Trophoblast cell (in vitro differentiated cells and primary cell): Measurements from ENCODE around the gene GALNS.

ENCODE experiments used
- DNase-seq, 2 donors: peaks; one replicate each; pipeline ENCODE4 v3.0.0-alpha.2; 2016
- H2AFZ ChIP-seq: 2 replicates; pipeline ENCODE4 v1.6.1; 2013; ENCODE audit warnings: low read length, moderate library complexity, mild to moderate bottlenecking; ENCODE audit not compliant: insufficient read depth, poor library complexity
- H2AK5ac ChIP-seq: 2 replicates; pipeline ENCODE4 v1.6.1; 2013; ENCODE audit warnings: mild to moderate bottlenecking, low read length
- H2BK120ac ChIP-seq: 2 replicates; pipeline ENCODE4 v1.6.1; 2013; ENCODE audit warnings: low read length, mild to moderate bottlenecking, moderate library complexity; ENCODE audit not compliant: insufficient read depth, poor library complexity
- H2BK12ac ChIP-seq: 2 replicates; pipeline ENCODE4 v1.6.1; 2013; ENCODE audit warnings: mild to moderate bottlenecking, low read length, moderate library complexity
- H2BK5ac ChIP-seq: 2 replicates; pipeline ENCODE4 v1.6.1; 2013; ENCODE audit warnings: low read length, low read depth, moderate library complexity, mild to moderate bottlenecking; ENCODE audit not compliant: poor library complexity
- H3K14ac ChIP-seq: 2 replicates; pipeline ENCODE4 v1.6.1; 2013; ENCODE audit warnings: mild to moderate bottlenecking, low read length
- H3K18ac ChIP-seq: 2 replicates; pipeline ENCODE4 v1.6.1; 2013; ENCODE audit warnings: mild to moderate bottlenecking, low read length
- H3K23ac ChIP-seq: 2 replicates; pipeline ENCODE4 v1.6.1; 2013; ENCODE audit warnings: low read length
- H3K27ac ChIP-seq: 2 replicates; pipeline ENCODE4 v1.5.1; 2013; ENCODE audit warnings: low read depth, mild to moderate bottlenecking, inconsistent platforms, low read length, moderate library complexity
- H3K27me3 ChIP-seq: 2 replicates; pipeline ENCODE4 v1.6.1; 2013; ENCODE audit warnings: inconsistent platforms, mild to moderate bottlenecking, low read length, moderate library complexity; ENCODE audit not compliant: insufficient read depth
- H3K36me3 ChIP-seq, 2 experiments: 1 replicate in 1 of 2; 2 replicates in 1 of 2; pipeline ENCODE4 v1.6.1; 2013; ENCODE audit warnings: low read length in 2 of 2, mild to moderate bottlenecking in 2 of 2, moderate library complexity in 1 of 2; ENCODE audit not compliant: insufficient read depth in 2 of 2, control insufficient read depth in 1 of 2
- H3K4ac ChIP-seq: 2 replicates; pipeline ENCODE4 v1.6.1; 2013; ENCODE audit warnings: low read depth, mild to moderate bottlenecking, low read length, moderate library complexity
- H3K4me1 ChIP-seq, 2 experiments: 1 replicate in 1 of 2; 2 replicates in 1 of 2; pipeline ENCODE4 v1.6.1; 2013; ENCODE audit warnings: low read length in 2 of 2, mild to moderate bottlenecking in 2 of 2, moderate library complexity in 1 of 2; ENCODE audit not compliant: insufficient read depth in 2 of 2, control insufficient read depth in 1 of 2
- H3K4me2 ChIP-seq: 2 replicates; pipeline ENCODE4 v1.6.1; 2013; ENCODE audit warnings: inconsistent platforms, mild to moderate bottlenecking, low read length, moderate library complexity
- H3K4me3 ChIP-seq: 2 replicates; pipeline ENCODE4 v1.5.1; 2013; ENCODE audit warnings: mild to moderate bottlenecking, low read depth, low read length, inconsistent platforms
- H3K79me1 ChIP-seq: one replicate; pipeline ENCODE4 v1.6.1; 2013; ENCODE audit warnings: low read length
- H3K79me2 ChIP-seq: 2 replicates; pipeline ENCODE4 v1.6.1; 2013; ENCODE audit warnings: low read length, mild to moderate bottlenecking; ENCODE audit not compliant: control insufficient read depth, insufficient read depth, poor library complexity
- H3K9ac ChIP-seq: 2 replicates; pipeline ENCODE4 v1.6.1; 2013; ENCODE audit warnings: mild to moderate bottlenecking, low read length
- H3K9me3 ChIP-seq: 2 replicates; pipeline ENCODE4 v1.6.1; 2013; ENCODE audit warnings: low read depth, mild to moderate bottlenecking, control low read depth, inconsistent platforms, low read length; ENCODE audit not compliant: insufficient read depth
- H4K12ac ChIP-seq: 2 replicates; pipeline ENCODE4 v1.6.1; 2013; ENCODE audit warnings: low read depth, mild to moderate bottlenecking, low read length, moderate library complexity
- H4K8ac ChIP-seq: 2 replicates; pipeline ENCODE4 v1.6.1; 2013; ENCODE audit warnings: low read depth, mild to moderate bottlenecking, low read length, moderate library complexity
- H4K91ac ChIP-seq: one replicate; pipeline ENCODE4 v1.6.1; 2013; ENCODE audit warnings: low read depth, mild to moderate bottlenecking, low read length, moderate library complexity
- WGBS: extraction: QIAGEN DNeasy Blood & Tissue Kit; methylation state at CpG from one replicate; pipeline ENCODE4 v1.1.7; 2013; ENCODE audit warnings: missing lambda C conversion rate; ENCODE audit not compliant: insufficient read length, insufficient coverage; ENCODE audit errors: extremely low coverage; 5-methylcytosine and 5-hydroxymethylcytosine counted together

The GALNS gene

DNA sequence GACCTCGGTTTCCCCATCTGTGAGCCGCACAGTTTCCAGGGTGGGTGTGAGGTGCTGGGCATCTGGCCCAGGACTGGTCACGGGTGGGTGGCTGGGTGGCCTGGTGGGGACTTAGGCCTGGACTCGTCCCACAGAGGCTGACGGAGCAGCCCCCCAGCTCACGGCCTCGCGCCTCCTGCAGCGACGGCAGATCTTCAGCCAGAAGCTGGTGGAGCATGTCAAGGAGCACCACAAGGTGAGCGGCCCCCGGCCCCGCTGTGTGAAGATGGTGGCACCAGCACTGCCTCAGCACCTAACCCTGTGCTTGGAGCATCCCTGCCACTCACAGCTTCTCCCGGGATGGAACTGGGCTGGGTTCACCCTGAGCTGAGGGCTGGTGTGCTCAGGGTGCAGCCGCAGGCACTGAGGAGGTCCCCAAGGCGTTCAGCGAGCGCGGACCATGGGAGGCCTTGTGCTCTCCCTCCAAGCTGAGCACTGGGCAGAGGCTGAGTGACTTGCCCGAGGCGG, 50.8 kb downstream of the GALNS start:
- H2BK5ac ChIP-seq: no peak overlapping the region
- H3K79me1 ChIP-seq: peaks cover 9% of the 10 kb centered on the region
- no peaks in the 10 kb centered on the region for H3K9me3 ChIP-seq
- DNase-seq: no peak
- H2AFZ ChIP-seq: no peak overlapping the region
- WGBS: no CpG with 5 or more reads among the region's 21 CpGs
- H3K4me3 ChIP-seq: peak overlapping the region; percentile 43
- no peak overlapping the region for H3K4me2 ChIP-seq
- no peak overlapping the region for H4K12ac ChIP-seq
- no peak overlapping the region for H3K14ac ChIP-seq
- no peak overlapping the region for H4K8ac ChIP-seq
- H3K9ac ChIP-seq: peak overlapping the region; percentile 17
- H4K91ac ChIP-seq: no peak overlapping the region
- no peak overlapping the region for H3K23ac ChIP-seq
- H2BK12ac ChIP-seq: no peak overlapping the region
- no peak overlapping the region for H3K4ac ChIP-seq
- no peak overlapping the region for H2AK5ac ChIP-seq
- peaks cover 15 to 25% of the 10 kb centered on the region in 2 experiments for H3K4me1 ChIP-seq
- no peak overlapping the region for H3K18ac ChIP-seq
- H2BK120ac ChIP-seq: no peak overlapping the region
- peaks cover 51% of the 10 kb centered on the region in 2 experiments for H3K36me3 ChIP-seq
- H3K27me3 ChIP-seq: no peaks in the 10 kb centered on the region
- no peak overlapping the region for H3K27ac ChIP-seq
- H3K79me2 ChIP-seq: peaks cover 9% of the 10 kb centered on the region

GRCh38 chr16:88805340-88805715, 51.4 kb downstream of the GALNS start:
- Histone ChIP-seq H2BK12ac (no peak overlapping the region), H2AFZ (no peak overlapping the region), H3K9ac (no peak overlapping the region), H3K79me2 (peaks cover 9% of the 10 kb centered on the region), H2BK5ac (no peak overlapping the region), H3K14ac (no peak overlapping the region), H3K27ac (no peak overlapping the region), H3K9me3 (no peaks in the 10 kb centered on the region), H3K4me3 (no peak overlapping the region), H3K23ac (no peak overlapping the region), H3K27me3 (no peaks in the 10 kb centered on the region), H3K4me1 (peaks cover 9 to 19% of the 10 kb centered on the region in 2 experiments), H4K91ac (no peak overlapping the region), H3K79me1 (peaks cover 9% of the 10 kb centered on the region), H2AK5ac (no peak overlapping the region), H4K8ac (no peak overlapping the region), H4K12ac (no peak overlapping the region), H2BK120ac (no peak overlapping the region), H3K18ac (peak overlapping the region; percentile 25), H3K36me3 (peaks cover 51% of the 10 kb centered on the region in 2 experiments), H3K4ac (no peak overlapping the region), H3K4me2 (peak overlapping the region; percentile 68)
- DNase-seq: no peak
- no CpG with 5 or more reads among the region's 22 CpGs for WGBS

GRCh38 chr16:88804552-88805339, 52.0 kb downstream of the GALNS start:
- Histone ChIP-seq H2BK120ac (peak overlapping the region; percentile 19), H3K4me2 (peak overlapping the region; percentile 68), H2AFZ (no peak overlapping the region), H2BK5ac (no peak overlapping the region), H4K12ac (no peak overlapping the region), H3K4me1 (peaks cover 8 to 13% of the 10 kb centered on the region in 2 experiments), H3K18ac (peak overlapping the region; percentile 65), H3K27me3 (no peaks in the 10 kb centered on the region), H3K4ac (peak overlapping the region; percentile 63), H3K27ac (no peak overlapping the region), H4K8ac (peak overlapping the region; percentile 14), H3K14ac (peak overlapping the region; percentile 50), H3K79me1 (peaks cover 9% of the 10 kb centered on the region), H3K36me3 (peaks cover 46 to 49% of the 10 kb centered on the region in 2 experiments), H2BK12ac (no peak overlapping the region), H3K4me3 (peak overlapping the region; percentile 80), H3K79me2 (peaks cover 9% of the 10 kb centered on the region), H3K23ac (no peak overlapping the region), H3K9ac (peak overlapping the region; percentile 88), H3K9me3 (no peaks in the 10 kb centered on the region), H4K91ac (peak overlapping the region; percentile 15), H2AK5ac (no peak overlapping the region)
- DNase-seq: peak in 1 of 2 donors; percentile 58
- WGBS: no CpG with 5 or more reads among the region's 39 CpGs

GRCh38 chr16:88804173-88804551, 52.6 kb downstream of the GALNS start:
- Histone ChIP-seq H2BK12ac (no peak overlapping the region), H3K27me3 (no peaks in the 10 kb centered on the region), H4K12ac (no peak overlapping the region), H4K91ac (peak overlapping the region; percentile 15), H3K9ac (peak overlapping the region; percentile 88), H3K79me2 (peaks cover 9% of the 10 kb centered on the region), H3K14ac (peak overlapping the region; percentile 50), H3K18ac (peak overlapping the region; percentile 65), H4K8ac (peak overlapping the region; percentile 14), H3K36me3 (peaks cover 41 to 43% of the 10 kb centered on the region in 2 experiments), H3K27ac (no peak overlapping the region), H2BK5ac (peak overlapping the region; percentile 10), H2BK120ac (peak overlapping the region; percentile 19), H2AK5ac (no peak overlapping the region), H3K79me1 (peaks cover 9% of the 10 kb centered on the region), H3K4me3 (peak overlapping the region; percentile 80), H3K4me2 (peak overlapping the region; percentile 68), H3K4ac (peak overlapping the region; percentile 63), H3K4me1 (peaks cover 8 to 13% of the 10 kb centered on the region in 2 experiments), H3K23ac (no peak overlapping the region), H2AFZ (no peak overlapping the region), H3K9me3 (no peaks in the 10 kb centered on the region)
- DNase-seq: no peak
- WGBS: no CpG with 5 or more reads among the region's 16 CpGs
